ENCODE measurements around the gene ADGRL4. TPM values are rescaled to one million over a fixed set of nuclear protein-coding genes. Genes with fewer than 3 reads are reported as not detected.

Gene ADGRL4
- total and polyA plus RNA-seq, 7 donors, result 0.60 to 9.3 (median 6.7) TPM

DNA sequence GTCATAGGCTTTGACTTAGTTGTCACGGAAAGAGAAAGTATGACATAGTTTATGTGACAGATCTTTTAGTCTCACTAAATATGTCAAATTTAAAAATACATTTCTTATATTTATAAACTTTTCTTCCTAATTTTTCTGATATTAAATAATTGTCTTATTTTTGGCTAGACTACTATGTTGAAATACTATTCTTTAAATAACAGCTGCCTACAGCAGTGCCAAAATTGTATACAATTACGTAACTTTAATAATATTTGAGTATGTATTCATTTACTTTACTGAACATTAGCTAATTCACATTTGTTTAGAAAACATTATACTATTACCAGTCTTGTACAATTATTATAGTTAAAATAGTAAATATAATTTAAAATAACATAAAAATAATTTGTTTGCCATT lies 137.4 kb downstream of the ADGRL4 start:
- Histone ChIP-seq H3K4me1 (no peaks in the 10 kb centered on the region), H3K4me3 (no peak overlapping the region), H3K36me3 (no peaks in the 10 kb centered on the region), H3K9me3 (no peaks in the 10 kb centered on the region), H3K27ac (no peak overlapping the region), H3K27me3 (no peaks in the 10 kb centered on the region)
- 76 to 78% methylated on average over 2 of the region's 2 CpGs for WGBS, 2 donors
- TF ChIP-seq EP300 (IDR thresholded peaks at IDR 0.05) (no peak), POLR2AphosphoS5 (IDR thresholded peaks at IDR 0.05) (no peak), POLR2A (IDR thresholded peaks at IDR 0.05) (no peak)
- TF ChIP-seq, protein P1, sequence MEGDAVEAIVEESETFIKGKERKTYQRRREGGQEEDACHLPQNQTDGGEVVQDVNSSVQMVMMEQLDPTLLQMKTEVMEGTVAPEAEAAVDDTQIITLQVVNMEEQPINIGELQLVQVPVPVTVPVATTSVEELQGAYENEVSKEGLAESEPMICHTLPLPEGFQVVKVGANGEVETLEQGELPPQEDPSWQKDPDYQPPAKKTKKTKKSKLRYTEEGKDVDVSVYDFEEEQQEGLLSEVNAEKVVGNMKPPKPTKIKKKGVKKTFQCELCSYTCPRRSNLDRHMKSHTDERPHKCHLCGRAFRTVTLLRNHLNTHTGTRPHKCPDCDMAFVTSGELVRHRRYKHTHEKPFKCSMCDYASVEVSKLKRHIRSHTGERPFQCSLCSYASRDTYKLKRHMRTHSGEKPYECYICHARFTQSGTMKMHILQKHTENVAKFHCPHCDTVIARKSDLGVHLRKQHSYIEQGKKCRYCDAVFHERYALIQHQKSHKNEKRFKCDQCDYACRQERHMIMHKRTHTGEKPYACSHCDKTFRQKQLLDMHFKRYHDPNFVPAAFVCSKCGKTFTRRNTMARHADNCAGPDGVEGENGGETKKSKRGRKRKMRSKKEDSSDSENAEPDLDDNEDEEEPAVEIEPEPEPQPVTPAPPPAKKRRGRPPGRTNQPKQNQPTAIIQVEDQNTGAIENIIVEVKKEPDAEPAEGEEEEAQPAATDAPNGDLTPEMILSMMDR (IDR thresholded peaks at IDR 0.05), result no peak
- DNase-seq, result no peak
- intact Hi-C loops (cut with DNase I), result no loop called here

DNA sequence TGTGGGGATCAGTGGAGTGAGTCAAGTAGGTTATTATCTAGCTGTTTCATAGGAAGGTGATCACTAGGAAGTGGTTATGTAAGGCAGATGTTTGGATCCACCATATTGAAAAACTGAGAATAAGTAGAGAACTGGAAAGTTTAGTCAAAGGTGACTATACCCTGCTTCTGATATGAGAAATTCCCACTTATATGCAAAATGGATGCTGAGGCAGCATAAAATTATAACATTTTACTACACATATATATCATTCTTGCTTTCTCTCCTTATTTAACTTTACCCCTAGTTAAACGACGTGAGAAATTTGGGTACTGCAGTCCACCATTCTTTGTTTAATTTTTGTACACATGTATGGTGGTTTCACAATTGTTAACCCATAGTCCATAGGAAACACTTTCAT lies 142.4 kb downstream of the ADGRL4 start:
- Histone ChIP-seq H3K4me3 (no peak overlapping the region), H3K27ac (no peak overlapping the region), H3K27me3 (no peaks in the 10 kb centered on the region), H3K36me3 (no peaks in the 10 kb centered on the region), H3K9me3 (no peaks in the 10 kb centered on the region), H3K4me1 (no peaks in the 10 kb centered on the region)
- 91 to 97% methylated on average over 2 of the region's 2 CpGs for WGBS, 2 donors
- TF ChIP-seq, protein P1 (IDR thresholded peaks at IDR 0.05), result no peak
- intact Hi-C loops (cut with DNase I), result no loop called here
- DNase-seq, result no peak

DNA sequence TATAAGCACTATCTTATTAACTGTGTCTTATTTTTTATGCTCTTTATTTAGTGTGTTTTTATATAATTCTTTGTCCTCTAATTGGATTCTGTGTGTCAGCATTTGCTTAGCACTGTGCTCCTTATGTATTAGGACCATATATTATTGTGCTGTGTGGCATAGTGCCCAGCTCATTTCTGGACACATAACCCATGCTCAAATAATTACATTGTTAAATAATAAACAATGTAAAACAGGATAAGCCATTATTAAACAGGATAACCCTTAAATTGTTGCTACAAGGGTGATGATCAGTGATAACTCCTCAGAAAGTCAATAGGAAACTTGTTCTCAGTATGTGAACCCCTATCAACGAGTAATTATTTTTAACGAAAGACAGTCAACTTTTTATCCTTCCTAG lies 150.4 kb downstream of the ADGRL4 start:
- Histone ChIP-seq H3K4me1 (no peaks in the 10 kb centered on the region), H3K27me3 (no peaks in the 10 kb centered on the region), H3K27ac (no peak overlapping the region), H3K9me3 (no peaks in the 10 kb centered on the region), H3K36me3 (no peaks in the 10 kb centered on the region), H3K4me3 (no peak overlapping the region)
- no peak for DNase-seq
- no peak for TF ChIP-seq POLR2A (IDR thresholded peaks at IDR 0.05)
- no peak for TF ChIP-seq POLR2AphosphoS5 (IDR thresholded peaks at IDR 0.05)
- TF ChIP-seq EP300 (IDR thresholded peaks at IDR 0.05), result no peak
- TF ChIP-seq, protein P1 (IDR thresholded peaks at IDR 0.05), result no peak
- intact Hi-C loops (cut with DNase I), result no loop called here
- WGBS, 2 donors, result 73 to 78% methylated on average over 2 of the region's 2 CpGs

DNA sequence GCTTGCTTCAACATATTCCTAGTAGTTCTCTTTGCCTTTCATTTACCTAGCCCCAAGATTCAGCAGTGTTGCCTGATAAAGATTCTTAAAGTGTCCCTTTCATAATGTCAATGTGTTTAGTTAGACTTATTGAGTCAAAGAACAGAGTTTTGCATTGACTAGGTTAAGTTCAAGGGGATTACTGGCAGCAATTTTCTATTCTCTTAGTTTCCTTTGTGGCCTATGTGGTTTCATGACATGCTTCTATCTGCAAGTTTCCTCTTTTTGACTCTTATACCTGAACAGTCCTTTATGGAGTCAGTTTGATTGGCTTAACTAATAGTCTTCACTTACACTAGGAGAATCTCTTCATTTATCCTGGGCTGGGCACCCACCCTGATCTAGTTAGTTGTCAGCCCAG lies 151.3 kb downstream of the ADGRL4 start:
- H3K4me3 ChIP-seq, result no peak overlapping the region
- H3K9me3 ChIP-seq, result no peaks in the 10 kb centered on the region
- intact Hi-C loops (cut with DNase I), result no loop called here
- no peak overlapping the region for H3K27ac ChIP-seq
- no peaks in the 10 kb centered on the region for H3K27me3 ChIP-seq
- no peak for DNase-seq
- no peaks in the 10 kb centered on the region for H3K4me1 ChIP-seq
- TF ChIP-seq, protein P1 (IDR thresholded peaks at IDR 0.05), result no peak
- TF ChIP-seq POLR2A (IDR thresholded peaks at IDR 0.05) (no peak), EP300 (IDR thresholded peaks at IDR 0.05) (no peak), POLR2AphosphoS5 (IDR thresholded peaks at IDR 0.05) (no peak)
- no peaks in the 10 kb centered on the region for H3K36me3 ChIP-seq

DNA sequence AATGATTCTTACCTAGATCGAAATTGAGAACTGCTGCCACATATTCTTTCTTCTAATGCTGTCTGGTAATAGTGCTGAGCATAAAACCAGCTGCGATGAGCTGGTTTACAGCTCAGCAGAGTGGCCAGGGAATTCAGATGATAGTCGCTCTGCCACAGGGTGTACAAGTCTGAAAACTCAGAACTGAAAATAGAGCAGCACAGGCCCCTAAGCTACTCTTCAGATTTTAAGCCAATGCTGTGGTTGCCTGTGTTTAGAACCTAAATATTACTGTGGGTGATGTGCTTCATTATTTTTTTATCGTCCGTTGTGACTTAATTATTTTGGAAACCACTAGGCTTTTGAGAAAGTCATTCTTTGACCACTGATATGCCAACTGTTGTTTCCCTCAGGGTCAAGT lies 152.0 kb downstream of the ADGRL4 start:
- H3K36me3 ChIP-seq, result no peaks in the 10 kb centered on the region
- TF ChIP-seq, protein P1 (IDR thresholded peaks at IDR 0.05), result no peak
- TF ChIP-seq EP300 (IDR thresholded peaks at IDR 0.05), result no peak
- no peak for TF ChIP-seq POLR2A (IDR thresholded peaks at IDR 0.05)
- TF ChIP-seq POLR2AphosphoS5 (IDR thresholded peaks at IDR 0.05), result no peak
- no peak overlapping the region for H3K4me3 ChIP-seq
- no peak for DNase-seq
- H3K27ac ChIP-seq, result no peak overlapping the region
- no peaks in the 10 kb centered on the region for H3K9me3 ChIP-seq
- 80 to 88% methylated on average over 5 of the region's 5 CpGs for WGBS, 2 donors
- H3K4me1 ChIP-seq, result no peaks in the 10 kb centered on the region
- H3K27me3 ChIP-seq, result no peaks in the 10 kb centered on the region
- intact Hi-C loops (cut with DNase I), result no loop called here

All from sigmoid colon (tissue), 7 donors.